NOMO-1 treated with dmso at 0.1 percent for 144 hours (cell line): ENCODE measurements around the gene MSH3.
"Not testable (repeated sequence)": the region's sequence is repeated elsewhere in the genome, so short reads cannot be mapped to it uniquely, and the experiment has no call there.

ENCODE experiments used
- DNase-seq: peaks from one replicate; lab custom pipeline; 2025; ENCODE audit not compliant: unreplicated experiment; lab: John Stamatoyannopoulos, UW

The MSH3 gene

DNA sequence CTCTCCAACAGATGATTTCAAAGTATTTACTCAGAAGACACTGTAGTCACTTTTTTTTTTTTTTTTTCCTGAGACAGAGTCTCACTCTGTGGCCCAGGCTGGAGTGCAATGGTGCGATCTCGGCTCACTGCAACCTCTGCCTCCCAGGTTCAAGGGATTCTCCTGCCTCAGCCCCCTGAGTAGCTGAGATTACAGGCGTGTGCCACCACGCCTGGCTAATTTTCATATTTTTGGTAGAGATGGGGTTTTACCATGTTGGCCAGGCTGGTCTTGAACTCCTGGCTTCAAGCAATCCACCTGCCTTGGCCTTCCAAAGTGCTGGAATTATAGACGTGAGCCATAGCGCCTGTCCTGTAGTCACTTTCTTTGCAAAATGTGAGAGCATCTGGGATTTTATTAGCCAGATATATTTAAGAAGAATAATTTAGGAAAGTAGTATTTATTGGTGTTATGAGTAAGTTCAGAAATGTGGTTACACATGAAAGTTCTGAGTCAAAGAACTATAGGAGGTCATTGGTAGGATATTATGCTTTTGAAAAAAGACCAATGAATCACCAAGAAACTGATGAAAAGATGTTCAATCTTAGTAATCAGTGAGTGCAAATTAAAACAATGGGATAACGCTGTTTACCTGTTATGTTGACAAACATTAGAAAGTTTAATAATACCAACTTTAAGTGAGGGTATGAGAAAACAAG, 135.0 kb downstream of the MSH3 start:
- not testable (repeated sequence) for DNase-seq

DNA sequence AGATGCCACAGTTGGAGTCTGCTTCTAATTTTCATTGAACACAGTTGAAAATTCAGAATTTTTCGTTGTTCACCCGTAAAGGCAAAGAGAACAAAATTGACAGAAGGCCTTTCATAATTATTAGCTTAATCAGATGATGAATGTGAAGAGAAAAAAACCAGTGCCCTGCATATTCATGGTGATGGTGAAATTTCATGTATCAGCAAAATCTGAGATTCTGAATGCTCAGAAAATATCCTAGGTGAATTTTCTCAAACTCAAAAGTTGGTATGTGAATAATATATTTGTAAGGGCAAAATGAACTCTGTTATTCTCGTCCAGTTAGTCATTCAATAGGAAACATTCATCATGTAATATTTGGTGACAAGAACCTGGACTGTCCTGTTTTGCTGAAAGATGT, 136.2 kb downstream of the MSH3 start:
- DNase-seq: no peak

GRCh38 chr5:80793354-80793753, 138.9 kb downstream of the MSH3 start:
- DNase-seq: no peak

DNA sequence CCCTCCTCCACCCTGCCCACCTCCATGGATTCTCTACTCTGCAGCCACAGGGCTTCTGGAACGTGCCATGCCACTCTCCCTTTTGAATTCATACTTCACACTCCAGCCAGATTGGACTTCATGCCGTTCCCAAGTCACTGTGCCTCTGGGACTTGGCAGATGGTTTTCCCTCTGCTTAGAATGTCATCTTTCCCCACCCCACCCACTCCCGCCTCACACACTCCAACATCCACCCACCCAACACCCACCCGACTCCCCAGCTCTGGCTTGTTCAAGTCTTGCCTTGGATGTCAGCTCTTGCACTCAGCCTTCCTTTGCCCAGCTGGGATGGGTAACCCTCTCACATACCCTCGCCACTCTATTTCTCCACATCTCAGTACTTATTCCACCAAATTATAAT, 142.4 kb downstream of the MSH3 start:
- no peak for DNase-seq

DNA sequence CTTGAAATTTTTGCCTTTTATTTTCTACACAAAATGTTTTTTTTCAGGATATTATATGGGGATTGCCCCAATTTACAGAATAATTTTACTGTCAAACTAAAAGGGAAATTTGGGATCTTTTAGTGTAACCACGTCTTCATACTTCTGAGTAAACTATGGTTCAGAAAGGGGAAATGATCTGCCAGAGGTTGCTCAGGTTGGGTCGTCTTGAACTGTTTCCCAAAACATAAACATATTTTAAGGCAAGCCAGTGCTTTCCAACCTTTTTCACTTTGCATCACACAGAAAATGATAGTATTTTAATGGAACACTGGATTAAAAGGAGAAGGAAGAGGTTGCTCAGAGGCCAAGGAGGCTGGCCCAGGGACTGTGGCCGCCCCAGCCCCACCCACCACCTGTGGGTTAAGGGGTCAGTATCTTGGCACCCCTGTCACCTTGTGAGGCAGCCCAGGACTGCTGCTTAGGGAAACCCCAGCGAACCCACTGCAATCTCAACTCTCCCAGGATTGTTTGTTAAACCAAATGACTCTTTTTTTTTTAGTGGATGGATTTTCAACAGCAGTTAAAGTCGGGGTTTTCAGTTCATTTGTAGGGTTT, 143.1 kb downstream of the MSH3 start:
- DNase-seq: no peak

DNA sequence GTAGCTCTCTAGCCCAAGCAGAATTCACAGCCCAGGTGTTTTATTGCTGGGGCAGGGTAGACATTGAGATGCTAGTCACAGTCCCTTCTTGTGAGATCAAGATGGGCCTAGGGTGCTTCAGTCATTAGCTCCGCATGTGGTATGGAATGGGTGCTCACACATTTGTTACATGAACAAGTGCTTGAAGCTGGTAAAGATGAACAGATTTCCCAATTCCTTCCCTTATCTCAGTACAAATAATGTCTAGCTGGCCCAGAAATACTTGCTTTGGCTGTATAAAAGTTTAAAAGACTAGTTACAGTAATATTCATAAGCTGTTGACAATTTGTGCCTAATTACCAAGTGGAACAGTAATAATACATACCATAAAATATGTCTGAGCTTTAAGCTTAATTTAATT, 143.7 kb downstream of the MSH3 start:
- no peak for DNase-seq

DNA sequence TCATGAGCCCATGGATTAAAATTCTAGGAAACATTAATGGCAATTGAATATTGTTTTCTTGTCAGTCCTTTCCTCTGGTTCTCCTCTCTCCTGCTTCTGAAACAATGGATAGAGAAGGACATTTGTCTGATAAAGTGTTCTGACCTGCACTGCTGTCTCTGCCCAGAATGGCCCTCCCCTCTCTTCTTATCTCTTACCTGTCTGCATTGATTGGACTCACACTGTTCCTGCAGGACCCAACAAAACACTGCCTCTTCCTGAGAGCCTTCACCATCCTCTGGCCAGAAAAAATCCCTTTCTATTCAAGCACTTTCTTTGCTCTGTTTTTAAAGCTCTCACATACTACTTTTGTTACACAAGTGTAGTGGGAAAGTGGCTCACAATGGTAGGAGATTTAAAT, 144.2 kb downstream of the MSH3 start:
- DNase-seq: no peak

DNA sequence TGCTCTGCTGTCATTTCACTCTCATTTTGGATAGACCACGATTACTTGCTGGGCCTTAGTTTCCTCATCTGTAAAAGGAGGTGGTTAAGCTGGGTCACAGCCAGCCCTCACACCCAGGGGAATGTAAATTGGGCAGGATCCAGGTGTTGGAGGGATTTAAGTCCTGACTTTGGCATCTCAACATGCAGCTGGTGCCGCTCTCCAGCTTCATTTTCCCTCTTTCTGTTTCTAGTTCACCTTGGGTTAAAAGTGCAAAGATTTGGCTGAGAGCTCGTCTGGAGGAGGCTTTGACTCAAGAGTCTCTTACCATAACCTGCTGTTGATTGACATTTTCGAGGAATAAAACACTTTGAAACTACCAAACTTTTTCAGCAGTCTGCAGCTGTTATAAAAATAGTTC, 144.6 kb downstream of the MSH3 start:
- DNase-seq: no peak

DNA sequence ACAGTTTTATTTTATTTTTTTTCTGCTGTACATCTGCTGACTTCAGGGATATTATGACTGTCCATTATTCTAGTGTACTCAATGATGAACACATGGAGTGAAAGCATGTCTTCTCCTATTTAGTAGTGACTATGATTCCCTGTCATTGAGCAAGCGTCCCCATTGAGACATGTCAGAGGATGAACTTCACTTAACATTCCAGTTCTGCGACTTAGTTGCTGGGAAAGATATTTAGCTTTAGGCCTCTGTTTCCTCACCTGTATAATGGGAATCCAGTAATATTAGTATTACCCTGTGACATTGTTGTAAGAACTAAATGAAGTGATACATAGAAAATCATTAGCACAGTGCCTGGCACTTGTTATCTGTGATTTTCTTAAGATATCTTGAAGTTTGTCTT, 145.1 kb downstream of the MSH3 start:
- no peak for DNase-seq

- DNase-seq: no peak
These were observed 149.9 kb downstream of the MSH3 start for GRCh38 chr5:80804332-80804731.

- DNase-seq: no peak
These were observed 150.6 kb downstream of the MSH3 start for GRCh38 chr5:80805038-80805437.

GRCh38 chr5:80806929-80807328, 152.5 kb downstream of the MSH3 start:
- DNase-seq: no peak

DNA sequence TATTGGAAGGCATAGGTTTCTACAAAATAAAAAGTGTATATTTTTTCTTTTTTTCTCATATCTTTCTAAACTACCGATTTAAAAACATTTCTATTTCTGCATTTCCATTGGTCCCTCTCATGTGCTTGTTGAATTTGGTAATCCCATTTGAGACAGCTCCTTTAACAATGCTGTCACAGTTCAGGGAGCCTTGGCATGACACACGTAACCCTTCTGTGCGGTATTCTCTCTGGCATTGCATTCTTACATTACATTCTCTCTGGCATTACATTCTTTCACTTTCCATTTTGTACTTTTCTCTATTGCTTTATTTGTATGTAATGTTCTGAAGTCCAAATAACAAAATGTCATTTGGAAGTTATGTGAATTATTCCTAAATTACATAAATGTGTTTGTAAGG, 155.0 kb downstream of the MSH3 start:
- no peak for DNase-seq

- no peak for DNase-seq
These were observed 156.0 kb downstream of the MSH3 start for GRCh38 chr5:80810425-80810824.

- no peak for DNase-seq
These were observed 162.1 kb downstream of the MSH3 start for GRCh38 chr5:80816590-80816989.

- DNase-seq: no peak
These were observed 166.2 kb downstream of the MSH3 start for GRCh38 chr5:80820685-80821084.

- DNase-seq: no peak
These were observed 168.2 kb downstream of the MSH3 start for GRCh38 chr5:80822640-80823039.

- not testable (repeated sequence) for DNase-seq
These were observed 169.7 kb downstream of the MSH3 start for GRCh38 chr5:80824159-80824558.

GRCh38 chr5:80825786-80826460, 171.5 kb downstream of the MSH3 start:
- DNase-seq: no peak

- no peak for DNase-seq
These were observed 180.3 kb downstream of the MSH3 start for GRCh38 chr5:80834710-80835109.

DNA sequence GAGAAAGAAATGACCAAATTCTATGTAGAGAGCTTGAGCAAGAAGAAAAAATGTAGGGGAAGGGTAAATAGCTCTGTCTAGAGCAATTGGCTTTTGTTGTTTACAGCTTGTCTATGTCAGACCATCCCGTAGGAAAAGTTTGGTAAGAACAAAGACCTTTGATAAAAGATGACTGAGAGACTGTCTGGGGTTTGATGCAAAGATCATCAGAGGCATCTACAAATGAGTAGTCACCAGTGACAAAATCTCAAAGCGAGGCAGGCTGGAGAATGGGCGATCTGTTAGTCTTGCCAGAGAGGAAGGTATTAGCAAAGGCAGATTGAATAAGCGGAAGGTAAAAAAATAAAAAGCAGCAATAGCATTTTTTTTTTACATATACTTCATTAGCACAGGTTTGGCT, 180.7 kb downstream of the MSH3 start:
- DNase-seq: no peak

DNA sequence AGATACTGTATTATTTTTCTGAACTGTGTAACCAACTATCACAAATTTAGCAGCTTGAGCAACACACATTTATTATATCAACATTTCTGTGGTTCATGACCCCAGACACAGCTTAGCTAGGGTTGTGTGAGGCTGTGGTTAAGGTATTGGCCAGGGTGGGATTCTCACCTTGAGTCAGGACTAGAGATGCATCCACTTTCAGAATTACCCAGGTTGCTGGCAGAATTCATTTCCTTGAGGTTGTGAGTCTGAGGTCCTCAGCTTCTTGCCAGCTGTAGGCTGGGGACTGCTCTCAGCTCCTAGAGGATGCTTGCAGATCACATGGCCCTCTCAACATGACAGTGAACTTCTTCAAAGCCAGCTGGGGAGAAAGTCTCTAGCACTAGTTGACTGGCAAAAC, 183.2 kb downstream of the MSH3 start:
- DNase-seq: no peak
